Hepatocyte (in vitro differentiated cells): ENCODE data around the gene THAP2.

ENCODE experiments used
- EZH2 ChIP-seq: fragments of 200-600 bp; sonication (generic); IDR thresholded peaks from 2 replicates; pipeline ENCODE4 v1.6.1; 2016; ENCODE audit warnings: antibody characterized with exemption, mild to moderate bottlenecking, borderline replicate concordance
- EZH2phosphoT487 ChIP-seq: fragments of 200-600 bp; sonication (generic); IDR thresholded peaks from one replicate; pipeline ENCODE4 v1.6.1; 2018; ENCODE audit warnings: antibody characterized with exemption, mild to moderate bottlenecking, low read depth, moderate library complexity; ENCODE audit not compliant: unreplicated experiment, severe bottlenecking
- TF ChIP-seq, protein P1 (sequence below): fragments of 200-600 bp; sonication (generic); IDR thresholded peaks from 2 replicates; pipeline ENCODE4 v1.5.1; 2016; ENCODE audit warnings: antibody characterized with exemption, mild to moderate bottlenecking; ENCODE audit not compliant: poor library complexity

DNA sequence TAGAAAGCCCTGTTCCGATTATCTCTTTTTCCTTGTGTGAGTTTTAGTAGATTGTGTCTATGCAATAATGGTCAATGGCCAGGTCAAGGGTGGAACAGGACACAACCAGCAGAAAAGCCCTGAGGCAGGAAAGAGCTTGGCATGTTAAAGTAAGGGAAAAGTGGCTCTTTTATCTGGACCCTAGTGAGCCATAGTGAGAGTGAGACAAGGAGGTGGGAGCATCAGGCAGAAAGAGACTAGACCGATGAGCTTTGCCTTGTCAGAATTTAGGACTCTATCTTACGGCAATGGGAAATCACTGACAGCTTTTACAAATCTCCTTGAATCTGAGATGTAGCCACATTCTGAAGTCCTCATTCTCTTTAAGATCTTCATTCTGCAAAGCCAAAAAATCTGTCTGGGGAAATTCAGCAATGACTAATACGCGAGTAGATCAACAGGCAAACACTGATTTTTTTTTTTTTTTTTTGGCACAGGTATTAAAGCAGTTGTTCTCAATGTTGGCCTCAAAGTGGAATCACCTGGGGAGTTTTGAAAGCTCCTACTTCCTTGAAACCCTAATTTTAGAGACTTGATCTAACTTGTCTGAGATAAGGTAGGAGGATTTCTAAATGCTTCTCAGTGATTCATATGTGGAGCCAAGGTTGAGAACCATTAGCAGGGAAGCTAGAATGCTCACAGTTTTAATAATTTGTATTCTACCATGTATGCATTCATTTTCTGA, 55.7 kb downstream of the THAP2 start:
- TF ChIP-seq, protein P1, sequence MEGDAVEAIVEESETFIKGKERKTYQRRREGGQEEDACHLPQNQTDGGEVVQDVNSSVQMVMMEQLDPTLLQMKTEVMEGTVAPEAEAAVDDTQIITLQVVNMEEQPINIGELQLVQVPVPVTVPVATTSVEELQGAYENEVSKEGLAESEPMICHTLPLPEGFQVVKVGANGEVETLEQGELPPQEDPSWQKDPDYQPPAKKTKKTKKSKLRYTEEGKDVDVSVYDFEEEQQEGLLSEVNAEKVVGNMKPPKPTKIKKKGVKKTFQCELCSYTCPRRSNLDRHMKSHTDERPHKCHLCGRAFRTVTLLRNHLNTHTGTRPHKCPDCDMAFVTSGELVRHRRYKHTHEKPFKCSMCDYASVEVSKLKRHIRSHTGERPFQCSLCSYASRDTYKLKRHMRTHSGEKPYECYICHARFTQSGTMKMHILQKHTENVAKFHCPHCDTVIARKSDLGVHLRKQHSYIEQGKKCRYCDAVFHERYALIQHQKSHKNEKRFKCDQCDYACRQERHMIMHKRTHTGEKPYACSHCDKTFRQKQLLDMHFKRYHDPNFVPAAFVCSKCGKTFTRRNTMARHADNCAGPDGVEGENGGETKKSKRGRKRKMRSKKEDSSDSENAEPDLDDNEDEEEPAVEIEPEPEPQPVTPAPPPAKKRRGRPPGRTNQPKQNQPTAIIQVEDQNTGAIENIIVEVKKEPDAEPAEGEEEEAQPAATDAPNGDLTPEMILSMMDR = no peak
- TF ChIP-seq EZH2phosphoT487 = no peak
- no peak for TF ChIP-seq EZH2
